H9 (cell line): ENCODE results near the gene CSTF2. TPM values are rescaled to one million over a fixed set of nuclear protein-coding genes. Genes with fewer than 3 reads are reported as not detected.

Experiments used
- DNase-seq: peaks from one replicate; pipeline ENCODE4 v3.0.0-alpha.2; 2017
- H2AFZ ChIP-seq: one replicate; pipeline ENCODE4 v1.6.1; 2013; ENCODE audit warnings: mild to moderate bottlenecking, low read length, control low read depth, moderate library complexity
- H2AK5ac ChIP-seq: 2 replicates; pipeline ENCODE4 v1.6.1; 2013; ENCODE audit warnings: low read length, control low read depth, mixed read lengths; ENCODE audit not compliant: insufficient read length
- H2BK120ac ChIP-seq: one replicate; pipeline ENCODE4 v1.6.1; 2013; ENCODE audit warnings: low read depth, mild to moderate bottlenecking, low read length, control low read depth, inconsistent platforms; ENCODE audit not compliant: poor library complexity, severe bottlenecking
- H2BK12ac ChIP-seq: 2 replicates; pipeline ENCODE4 v1.6.1; 2013; ENCODE audit warnings: low read length, control low read depth, mixed read lengths, low read depth; ENCODE audit not compliant: insufficient read length
- H2BK15ac ChIP-seq: 2 replicates; pipeline ENCODE4 v1.6.1; 2013; ENCODE audit warnings: low read depth, low read length, control low read depth
- H2BK20ac ChIP-seq: one replicate; pipeline ENCODE4 v1.6.1; 2013; ENCODE audit warnings: low read depth, mild to moderate bottlenecking, low read length, control low read depth, inconsistent platforms; ENCODE audit not compliant: poor library complexity, severe bottlenecking
- H2BK5ac ChIP-seq: 2 replicates; pipeline ENCODE4 v1.6.1; 2013; ENCODE audit warnings: low read length, control low read depth, mixed read lengths; ENCODE audit not compliant: insufficient read length
- H3K14ac ChIP-seq: 2 replicates; pipeline ENCODE4 v1.6.1; 2013; ENCODE audit warnings: low read length, control low read depth; ENCODE audit not compliant: insufficient read depth
- H3K18ac ChIP-seq: 2 replicates; pipeline ENCODE4 v1.6.1; 2013; ENCODE audit warnings: low read depth, mild to moderate bottlenecking, mixed read lengths, low read length, control low read depth; ENCODE audit not compliant: insufficient read length
- H3K23ac ChIP-seq: 2 replicates; pipeline ENCODE4 v1.6.1; 2013; ENCODE audit warnings: low read length, control low read depth, mixed read lengths, low read depth; ENCODE audit not compliant: insufficient read length
- H3K23me2 ChIP-seq: 2 replicates; pipeline ENCODE4 v1.6.1; 2013; ENCODE audit warnings: low read depth, mild to moderate bottlenecking, mixed read lengths, low read length, control low read depth; ENCODE audit not compliant: insufficient read length, poor library complexity, severe bottlenecking
- H3K27ac ChIP-seq: 2 replicates; pipeline ENCODE4 v1.5.1; 2013; ENCODE audit warnings: low read length, control low read depth, mixed read lengths, low read depth; ENCODE audit not compliant: insufficient read length
- H3K27me3 ChIP-seq: 2 replicates; pipeline ENCODE4 v1.6.1; 2013; ENCODE audit warnings: low read length, control low read depth, inconsistent platforms; ENCODE audit not compliant: insufficient read depth
- H3K4ac ChIP-seq: 2 replicates; pipeline ENCODE4 v1.6.1; 2013; ENCODE audit warnings: low read depth, mild to moderate bottlenecking, control low read depth, inconsistent platforms, low read length, moderate library complexity
- H3K4me1 ChIP-seq: 2 replicates; pipeline ENCODE4 v1.6.1; 2013; ENCODE audit warnings: low read length, control low read depth, inconsistent platforms; ENCODE audit not compliant: insufficient read depth
- H3K4me2 ChIP-seq: 2 replicates; pipeline ENCODE4 v1.6.1; 2013; ENCODE audit warnings: low read length, control low read depth, mixed read lengths; ENCODE audit not compliant: insufficient read length, insufficient read depth
- H3K56ac ChIP-seq: 2 replicates; pipeline ENCODE4 v1.6.1; 2013; ENCODE audit warnings: low read depth, mild to moderate bottlenecking, mixed read lengths, low read length, control low read depth; ENCODE audit not compliant: insufficient read length
- H3K79me1 ChIP-seq: 2 replicates; pipeline ENCODE4 v1.6.1; 2013; ENCODE audit warnings: low read depth, mild to moderate bottlenecking, moderate library complexity, low read length, control low read depth, inconsistent platforms; ENCODE audit not compliant: insufficient read depth, poor library complexity, severe bottlenecking
- H3K79me2 ChIP-seq: 2 replicates; pipeline ENCODE4 v1.6.1; 2013; ENCODE audit warnings: low read length, control low read depth, inconsistent platforms; ENCODE audit not compliant: insufficient read depth
- H3K9ac ChIP-seq: 2 replicates; pipeline ENCODE4 v1.6.1; 2013; ENCODE audit warnings: low read length, control low read depth, mixed read lengths; ENCODE audit not compliant: insufficient read length; ENCODE audit errors: extremely low read depth
- H3K9me3 ChIP-seq: one replicate; pipeline ENCODE4 v1.6.1; 2013; ENCODE audit warnings: low read depth, low read length, inconsistent platforms; ENCODE audit not compliant: control insufficient read depth
- H3T11ph ChIP-seq: one replicate; pipeline ENCODE4 v1.6.1; 2013; ENCODE audit warnings: mild to moderate bottlenecking, low read length, control low read depth, inconsistent platforms
- H4K20me1 ChIP-seq: one replicate; pipeline ENCODE4 v1.6.1; 2013; ENCODE audit not compliant: control insufficient read depth, insufficient read length, insufficient read depth
- H4K5ac ChIP-seq: 2 replicates; pipeline ENCODE4 v1.6.1; 2013; ENCODE audit warnings: low read depth, mild to moderate bottlenecking, mixed read lengths, low read length, control low read depth; ENCODE audit not compliant: insufficient read length
- H4K8ac ChIP-seq: replicated peaks from 2 replicates; pipeline ENCODE4 v1.6.1; 2013; ENCODE audit warnings: low read length, control low read depth, mixed read lengths, low read depth; ENCODE audit not compliant: insufficient read length
- H4K91ac ChIP-seq: 2 replicates; pipeline ENCODE4 v1.6.1; 2013; ENCODE audit warnings: low read depth, mild to moderate bottlenecking, moderate library complexity, mixed read lengths, low read length, control low read depth; ENCODE audit not compliant: insufficient read length
- H3K27ac Mint-ChIP-seq, 3 experiments: 2 replicates in 2 of 3; 3 replicates in 1 of 3; pipeline ENCODE4 v1.8.0; 2020 to 2021; ENCODE audit warnings: mixed read lengths in 3 of 3, mild to moderate bottlenecking in 1 of 3, moderate library complexity in 1 of 3
- H3K27me3 Mint-ChIP-seq: 2 replicates; pipeline ENCODE4 v1.8.0; 2021; ENCODE audit warnings: low read depth, mild to moderate bottlenecking, moderate library complexity, mixed read lengths
- H3K36me3 Mint-ChIP-seq, 3 experiments: 2 replicates in 2 of 3; 3 replicates in 1 of 3; pipeline ENCODE4 v1.8.0; 2020 to 2021; ENCODE audit warnings: low read depth in 3 of 3, mixed read lengths in 3 of 3; ENCODE audit not compliant: insufficient read depth in 1 of 3
- H3K4me1 Mint-ChIP-seq, 2 experiments: 2 replicates each; pipeline ENCODE4 v1.8.0; 2020; ENCODE audit warnings: mixed read lengths in 2 of 2
- H3K4me3 Mint-ChIP-seq, 2 experiments: 2 replicates in 1 of 2; 3 replicates in 1 of 2; pipeline ENCODE4 v1.8.0; 2020 to 2021; ENCODE audit warnings: mild to moderate bottlenecking in 2 of 2, mixed read lengths in 2 of 2, moderate library complexity in 1 of 2
- H3K9me3 Mint-ChIP-seq, 2 experiments: 2 replicates in 1 of 2; 3 replicates in 1 of 2; pipeline ENCODE4 v1.8.0; 2020; ENCODE audit warnings: mild to moderate bottlenecking in 2 of 2, mixed read lengths in 2 of 2, moderate library complexity in 1 of 2
- WGBS: extraction: QIAGEN DNeasy Blood & Tissue Kit; methylation state at CpG from one replicate; pipeline ENCODE4 v1.1.7; 2013; ENCODE audit warnings: missing lambda C conversion rate, low lambda C conversion rate, mixed read lengths; ENCODE audit not compliant: insufficient read length; ENCODE audit errors: extremely low coverage; 5-methylcytosine and 5-hydroxymethylcytosine counted together
- total RNA-seq: library from RNA; stranded (reverse); gene quantifications from 2 replicates; pipeline ENCODE4 v1.2.1, GENCODE V29; 2021
- TF ChIP-seq, protein P1 (sequence below): fragments of 200-600 bp; sonication (generic); conservative IDR thresholded peaks from 3 replicates; pipeline ENCODE4 v1.8.0; 2021; ENCODE audit warnings: antibody characterized with exemption, mild to moderate bottlenecking

The CSTF2 gene
- total RNA-seq, 1 experiment from 2014 or later, result 30.2 TPM

DNA sequence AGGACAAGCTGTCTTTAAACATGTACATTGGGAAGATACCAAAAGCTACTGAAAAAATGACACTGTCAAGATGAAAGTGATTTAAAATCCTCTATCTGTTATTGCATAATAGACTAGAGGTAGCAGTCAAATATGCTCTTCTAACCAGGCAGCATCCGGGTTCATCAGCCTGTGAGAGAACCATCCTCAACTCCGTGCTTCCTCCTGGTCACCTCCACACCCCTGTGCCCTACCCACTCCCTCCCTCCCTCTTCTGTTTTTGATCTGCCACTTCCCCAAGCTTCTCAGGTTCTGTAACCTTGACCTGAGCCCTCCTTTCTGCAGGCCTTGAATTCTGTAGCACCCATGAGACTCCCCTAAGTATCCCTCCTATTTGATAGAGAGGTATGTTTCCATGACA lies 48.1 kb downstream of the CSTF2 start:
- WGBS, result no CpG with 5 or more reads among the region's 2 CpGs
- peaks cover 47 to 52% of the 10 kb centered on the region in 2 experiments for H3K9me3 Mint-ChIP-seq
- TF ChIP-seq, protein P1, sequence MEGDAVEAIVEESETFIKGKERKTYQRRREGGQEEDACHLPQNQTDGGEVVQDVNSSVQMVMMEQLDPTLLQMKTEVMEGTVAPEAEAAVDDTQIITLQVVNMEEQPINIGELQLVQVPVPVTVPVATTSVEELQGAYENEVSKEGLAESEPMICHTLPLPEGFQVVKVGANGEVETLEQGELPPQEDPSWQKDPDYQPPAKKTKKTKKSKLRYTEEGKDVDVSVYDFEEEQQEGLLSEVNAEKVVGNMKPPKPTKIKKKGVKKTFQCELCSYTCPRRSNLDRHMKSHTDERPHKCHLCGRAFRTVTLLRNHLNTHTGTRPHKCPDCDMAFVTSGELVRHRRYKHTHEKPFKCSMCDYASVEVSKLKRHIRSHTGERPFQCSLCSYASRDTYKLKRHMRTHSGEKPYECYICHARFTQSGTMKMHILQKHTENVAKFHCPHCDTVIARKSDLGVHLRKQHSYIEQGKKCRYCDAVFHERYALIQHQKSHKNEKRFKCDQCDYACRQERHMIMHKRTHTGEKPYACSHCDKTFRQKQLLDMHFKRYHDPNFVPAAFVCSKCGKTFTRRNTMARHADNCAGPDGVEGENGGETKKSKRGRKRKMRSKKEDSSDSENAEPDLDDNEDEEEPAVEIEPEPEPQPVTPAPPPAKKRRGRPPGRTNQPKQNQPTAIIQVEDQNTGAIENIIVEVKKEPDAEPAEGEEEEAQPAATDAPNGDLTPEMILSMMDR, result no peak
- Histone ChIP-seq H2BK15ac (no peak overlapping the region), H3K18ac (no peak overlapping the region), H3K4ac (no peak overlapping the region), H3K56ac (no peak overlapping the region), H2AK5ac (no peak overlapping the region), H2BK120ac (no peak overlapping the region), H2BK20ac (no peak overlapping the region), H3K14ac (no peak overlapping the region), H2AFZ (no peak overlapping the region), H3T11ph (no peak overlapping the region), H4K91ac (no peak overlapping the region), H3K79me2 (no peaks in the 10 kb centered on the region), H3K23me2 (no peaks in the 10 kb centered on the region), H4K5ac (no peak overlapping the region), H4K20me1 (no peaks in the 10 kb centered on the region), H4K8ac (no peak overlapping the region), H3K79me1 (no peaks in the 10 kb centered on the region), H2BK12ac (no peak overlapping the region), H3K27me3 (no peaks in the 10 kb centered on the region), H3K4me2 (no peak overlapping the region), H3K4me1 (no peaks in the 10 kb centered on the region), H3K9ac (no peak overlapping the region), H3K23ac (no peak overlapping the region), H2BK5ac (no peak overlapping the region), H3K9me3 (peaks cover 34% of the 10 kb centered on the region), H3K27ac (no peak overlapping the region)
- H3K36me3 Mint-ChIP-seq, result no peaks in the 10 kb centered on the region; a peak in 1 of 7 replicates
- no peak for DNase-seq
- H3K27ac Mint-ChIP-seq, result no peak overlapping the region
- H3K4me3 Mint-ChIP-seq, result no peak overlapping the region
- H3K4me1 Mint-ChIP-seq, result peaks cover 3% of the 10 kb centered on the region in 2 experiments
- H3K27me3 Mint-ChIP-seq, result peaks cover 2% of the 10 kb centered on the region; the same call in 1 of the 2 replicates
